Measurements from ENCODE around the gene CARD6. TPM values are rescaled to one million over a fixed set of nuclear protein-coding genes. Genes with fewer than 3 reads are reported as not detected.

The CARD6 gene
- total and polyA plus RNA-seq, 9 of the 15 experiments (the other 6 are each of a cell fraction or from before 2014, with no cell fraction given) = 3.5 to 8.3 (median 5.9) TPM

GRCh38 chr5:40838086-40838485 lies 3.1 kb upstream of the CARD6 start (continued):
- TF ChIP-seq, protein P1, sequence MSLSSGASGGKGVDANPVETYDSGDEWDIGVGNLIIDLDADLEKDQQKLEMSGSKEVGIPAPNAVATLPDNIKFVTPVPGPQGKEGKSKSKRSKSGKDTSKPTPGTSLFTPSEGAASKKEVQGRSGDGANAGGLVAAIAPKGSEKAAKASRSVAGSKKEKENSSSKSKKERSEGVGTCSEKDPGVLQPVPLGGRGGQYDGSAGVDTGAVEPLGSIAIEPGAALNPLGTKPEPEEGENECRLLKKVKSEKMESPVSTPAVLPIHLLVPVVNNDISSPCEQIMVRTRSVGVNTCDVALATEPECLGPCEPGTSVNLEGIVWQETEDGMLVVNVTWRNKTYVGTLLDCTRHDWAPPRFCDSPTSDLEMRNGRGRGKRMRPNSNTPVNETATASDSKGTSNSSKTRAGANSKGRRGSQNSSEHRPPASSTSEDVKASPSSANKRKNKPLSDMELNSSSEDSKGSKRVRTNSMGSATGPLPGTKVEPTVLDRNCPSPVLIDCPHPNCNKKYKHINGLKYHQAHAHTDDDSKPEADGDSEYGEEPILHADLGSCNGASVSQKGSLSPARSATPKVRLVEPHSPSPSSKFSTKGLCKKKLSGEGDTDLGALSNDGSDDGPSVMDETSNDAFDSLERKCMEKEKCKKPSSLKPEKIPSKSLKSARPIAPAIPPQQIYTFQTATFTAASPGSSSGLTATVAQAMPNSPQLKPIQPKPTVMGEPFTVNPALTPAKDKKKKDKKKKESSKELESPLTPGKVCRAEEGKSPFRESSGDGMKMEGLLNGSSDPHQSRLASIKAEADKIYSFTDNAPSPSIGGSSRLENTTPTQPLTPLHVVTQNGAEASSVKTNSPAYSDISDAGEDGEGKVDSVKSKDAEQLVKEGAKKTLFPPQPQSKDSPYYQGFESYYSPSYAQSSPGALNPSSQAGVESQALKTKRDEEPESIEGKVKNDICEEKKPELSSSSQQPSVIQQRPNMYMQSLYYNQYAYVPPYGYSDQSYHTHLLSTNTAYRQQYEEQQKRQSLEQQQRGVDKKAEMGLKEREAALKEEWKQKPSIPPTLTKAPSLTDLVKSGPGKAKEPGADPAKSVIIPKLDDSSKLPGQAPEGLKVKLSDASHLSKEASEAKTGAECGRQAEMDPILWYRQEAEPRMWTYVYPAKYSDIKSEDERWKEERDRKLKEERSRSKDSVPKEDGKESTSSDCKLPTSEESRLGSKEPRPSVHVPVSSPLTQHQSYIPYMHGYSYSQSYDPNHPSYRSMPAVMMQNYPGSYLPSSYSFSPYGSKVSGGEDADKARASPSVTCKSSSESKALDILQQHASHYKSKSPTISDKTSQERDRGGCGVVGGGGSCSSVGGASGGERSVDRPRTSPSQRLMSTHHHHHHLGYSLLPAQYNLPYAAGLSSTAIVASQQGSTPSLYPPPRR (CRISPR knock-in tag; IDR thresholded peaks at IDR 0.05; ENCODE audit: borderline replicate concordance) = no peak
- TF ChIP-seq ZNF133 (CRISPR knock-in tag; IDR thresholded peaks at IDR 0.05) (no peak), GABPA (tag; conservative IDR thresholded peaks at IDR 0.05; ENCODE audit: low read depth) (no peak), ZNF174 (CRISPR knock-in tag; IDR thresholded peaks at IDR 0.05) (no peak)

- Histone ChIP-seq H3K79me2 (ENCODE audit: control insufficient read depth, insufficient read depth, low read length) (peaks cover 4% of the 10 kb centered on the region; the same call in 1 of the 3 replicates), H3K9ac (ENCODE audit: insufficient read depth in 1 of 2, low read depth in 2 of 2, low read length in 2 of 2) (peak overlapping the region in 1 of 2 experiments; percentile 88; a peak in 2 of 4 replicates), H3K27ac (ENCODE audit: extremely low read depth, low read depth, low read length) (no peak overlapping the region), H3K27me3 (ENCODE audit: control insufficient read depth in 2 of 2, insufficient read depth in 2 of 2, low read length in 2 of 2) (no peaks in the 10 kb centered on the region), H3K4me1 (replicated peaks in 1 of 2; ENCODE audit: control insufficient read depth in 2 of 2, insufficient read depth in 2 of 2, low read length in 2 of 2) (peaks cover 0 to 2% of the 10 kb centered on the region in 2 experiments; a peak in 1 of 5 replicates), H3K4me3 (peak overlapping the region; percentile 45; the same call in 1 of the 2 replicates), H3K9me1 (ENCODE audit: control insufficient read depth, insufficient read depth, low read length) (no peaks in the 10 kb centered on the region), H3K4me2 (ENCODE audit: insufficient read depth, low read length) (peak overlapping the region; percentile 80), H3K36me3 (ENCODE audit: control insufficient read depth, insufficient read depth, low read length) (no peaks in the 10 kb centered on the region), H4K20me1 (replicated peaks; ENCODE audit: control insufficient read depth, insufficient read depth, low read length) (no peaks in the 10 kb centered on the region), H2AFZ (ENCODE audit: low read depth, low read length) (peak overlapping the region; percentile 97), H3K9me3 (replicated peaks; ENCODE audit: control insufficient read depth, insufficient read depth, low read depth, low read length) (no peaks in the 10 kb centered on the region)
- ChIA-PET POLR2A (interaction anchor here (0.8 to 1.9 kb wide), 8 partner anchors 10 to 40 kb away, joined by 3 to 17 read pairs (median 6); no protein-coding TSS in a partner anchor), CTCF (ENCODE audit: low intra/inter-chr PET ratio) (no interaction called here)
- WGBS (ENCODE audit: insufficient coverage, low coverage, missing lambda C conversion rate) = 14% methylated on average over 2 of the region's 2 CpGs
- in situ Hi-C loops (cut with MboI) (no loop called here), intact Hi-C loops (cut with micrococcal nuclease) (no loop called here)
- DNase-seq (ENCODE audit: extremely low read depth in 1 of 4, low spot score in 3 of 4) (no peak), FAIRE-seq (no peak), ATAC-seq (peak; percentile 15)
- BruUV-seq (replicated peaks) = no TSS peak
- TF ChIP-seq, protein P2, sequence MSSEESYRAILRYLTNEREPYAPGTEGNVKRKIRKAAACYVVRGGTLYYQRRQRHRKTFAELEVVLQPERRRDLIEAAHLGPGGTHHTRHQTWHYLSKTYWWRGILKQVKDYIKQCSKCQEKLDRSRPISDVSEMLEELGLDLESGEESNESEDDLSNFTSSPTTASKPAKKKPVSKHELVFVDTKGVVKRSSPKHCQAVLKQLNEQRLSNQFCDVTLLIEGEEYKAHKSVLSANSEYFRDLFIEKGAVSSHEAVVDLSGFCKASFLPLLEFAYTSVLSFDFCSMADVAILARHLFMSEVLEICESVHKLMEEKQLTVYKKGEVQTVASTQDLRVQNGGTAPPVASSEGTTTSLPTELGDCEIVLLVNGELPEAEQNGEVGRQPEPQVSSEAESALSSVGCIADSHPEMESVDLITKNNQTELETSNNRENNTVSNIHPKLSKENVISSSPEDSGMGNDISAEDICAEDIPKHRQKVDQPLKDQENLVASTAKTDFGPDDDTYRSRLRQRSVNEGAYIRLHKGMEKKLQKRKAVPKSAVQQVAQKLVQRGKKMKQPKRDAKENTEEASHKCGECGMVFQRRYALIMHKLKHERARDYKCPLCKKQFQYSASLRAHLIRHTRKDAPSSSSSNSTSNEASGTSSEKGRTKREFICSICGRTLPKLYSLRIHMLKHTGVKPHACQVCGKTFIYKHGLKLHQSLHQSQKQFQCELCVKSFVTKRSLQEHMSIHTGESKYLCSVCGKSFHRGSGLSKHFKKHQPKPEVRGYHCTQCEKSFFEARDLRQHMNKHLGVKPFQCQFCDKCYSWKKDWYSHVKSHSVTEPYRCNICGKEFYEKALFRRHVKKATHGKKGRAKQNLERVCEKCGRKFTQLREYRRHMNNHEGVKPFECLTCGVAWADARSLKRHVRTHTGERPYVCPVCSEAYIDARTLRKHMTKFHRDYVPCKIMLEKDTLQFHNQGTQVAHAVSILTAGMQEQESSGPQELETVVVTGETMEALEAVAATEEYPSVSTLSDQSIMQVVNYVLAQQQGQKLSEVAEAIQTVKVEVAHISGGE (CRISPR knock-in tag; IDR thresholded peaks at IDR 0.05) = no peak
These were observed 1.2 kb downstream of the CARD6 start for GRCh38 chr5:40842351-40842750.
